Neural progenitor cell (in vitro differentiated cells): Measurements from ENCODE around the gene MCRIP2.
A peak's percentile ranks its signal among the peaks of the same experiment; 100 is the strongest.

Experiments
- CTCF ChIP-seq: fragments of 200-600 bp; sonication (generic); IDR thresholded peaks from 2 replicates; pipeline ENCODE4 v1.5.1; 2017; ENCODE audit warnings: antibody characterized with exemption, mild to moderate bottlenecking
- EZH2 ChIP-seq: fragments of 200-600 bp; sonication (generic); IDR thresholded peaks from 2 replicates; pipeline ENCODE4 v1.6.1; 2017; ENCODE audit warnings: antibody characterized with exemption, mild to moderate bottlenecking, moderate library complexity

DNA sequence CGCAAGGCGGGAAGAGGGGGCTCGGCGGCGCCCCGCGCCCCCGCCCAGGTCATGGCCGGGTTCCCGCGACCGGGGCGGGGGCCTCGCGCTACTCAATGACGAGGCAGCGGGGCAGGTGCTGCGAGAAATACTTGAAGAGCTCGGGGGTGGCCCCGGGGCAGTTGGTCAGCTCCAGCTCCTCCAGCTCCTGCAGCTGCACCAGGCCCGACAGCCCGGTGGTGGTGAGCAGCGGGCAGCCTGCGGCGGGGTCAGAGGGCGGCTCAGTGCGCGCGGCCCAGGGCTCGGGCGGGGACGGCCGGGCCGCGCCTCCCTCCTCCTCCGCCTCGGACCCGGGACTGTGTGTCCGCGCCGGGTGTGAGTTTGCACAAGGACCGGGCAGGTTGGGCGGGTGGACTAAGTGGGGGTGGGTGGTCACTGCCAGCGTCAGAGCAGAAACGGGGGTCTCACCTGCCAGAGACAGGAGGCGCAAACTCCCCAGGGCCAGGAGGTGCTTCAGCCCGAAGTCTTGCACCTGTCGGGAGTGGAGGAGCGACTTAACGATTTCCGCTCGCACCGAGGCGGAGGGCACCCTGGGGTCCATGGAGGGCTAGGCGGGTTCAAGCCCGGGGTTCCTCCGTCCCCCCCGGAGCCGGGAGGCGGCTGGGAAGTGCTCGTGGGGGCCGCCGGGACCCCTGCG, 52.7 kb downstream of the MCRIP2 start:
- peak; percentile 93 for TF ChIP-seq EZH2
- TF ChIP-seq CTCF: no peak
